HepG2 (cell line): ENCODE data around the gene LGI2. TPM values are rescaled to one million over a fixed set of nuclear protein-coding genes. Genes with fewer than 3 reads are reported as not detected.
"Not testable (repeated sequence)": the region's sequence is repeated elsewhere in the genome, so short reads cannot be mapped to it uniquely, and the experiment has no call there.

ENCODE experiments used
- ATAC-seq: fragments of 200-7000 bp; cut with Tn5 transposase; 3 replicates; pipeline ENCODE4 v1.9.1; 2020; ENCODE audit warnings: mild to moderate bottlenecking, moderate library complexity
- BruUV-seq: library from RNA; stranded (reverse); fragments of 400-500 nt; replicated peaks from 2 replicates; lab custom pipeline; 2021; lab: Mats Ljungman, UMichigan
- CTCF ChIA-PET: fragments of 300-600 bp; formaldehyde crosslinking; extraction: SDS; loops from one replicate; lab custom pipeline; 2021; ENCODE audit warnings: low total read pairs, inconsistent platforms, low intra/inter-chr PET ratio; lab: Yijun Ruan, JAX
- POLR2A ChIA-PET: fragments of 350-600 bp; sonication (Branson Sonifier 250); formaldehyde crosslinking; loops from one replicate; lab custom pipeline; 2020; ENCODE audit warnings: antibody characterized with exemption, inconsistent platforms; lab: Yijun Ruan, JAX
- DNase-seq: peaks from one replicate; pipeline ENCODE4 v3.0.0-alpha.2; 2015; ENCODE audit warnings: low spot score
- FAIRE-seq: peaks from 3 replicates; lab custom pipeline; 2011; peaks lifted over from hg19 to GRCh38; lab: Jason Lieb, UNC
- H2AFZ ChIP-seq: one replicate; pipeline ENCODE4 v1.6.1; 2011; ENCODE audit warnings: low read length, inconsistent platforms
- H3K27ac ChIP-seq: fragments of 300-600 bp; 3 replicates; pipeline ENCODE4 v1.8.0; 2011; ENCODE audit warnings: mixed run types, mild to moderate bottlenecking, mixed read lengths, low read length, inconsistent platforms; ENCODE audit not compliant: insufficient read depth; ENCODE audit errors: extremely low read length
- H3K27me3 ChIP-seq, 2 experiments: fragments of 200-600 bp in 1 of 2; 2 replicates in 1 of 2; 3 replicates in 1 of 2; pipeline versions ENCODE4 v1.6.0 to v1.8.0; 2011; ENCODE audit warnings: low read length in 2 of 2, mild to moderate bottlenecking in 2 of 2, moderate library complexity in 2 of 2, inconsistent platforms in 1 of 2; ENCODE audit not compliant: insufficient read depth in 2 of 2, control insufficient read depth in 1 of 2
- H3K36me3 ChIP-seq, 2 experiments: fragments of 200-600 bp in 1 of 2; replicated peaks in 1 of 2; 2 replicates in 1 of 2; 3 replicates in 1 of 2; pipeline versions ENCODE4 v1.5.1 to v1.8.0; 2011; ENCODE audit warnings: low read length in 2 of 2, inconsistent platforms in 1 of 2; ENCODE audit not compliant: insufficient read depth in 2 of 2, control insufficient read depth in 1 of 2
- H3K4me1 ChIP-seq: 2 replicates; pipeline ENCODE4 v1.5.1; 2012; ENCODE audit warnings: low read length, inconsistent platforms; ENCODE audit not compliant: insufficient read depth
- H3K4me2 ChIP-seq: 2 replicates; pipeline ENCODE4 v1.6.0; 2011; ENCODE audit warnings: low read depth, low read length, inconsistent platforms
- H3K4me3 ChIP-seq, 3 experiments: fragments of 200-600 bp in 1 of 3; sonication (generic), shearing (Covaris generic) in 1 of 3; replicated peaks in 1 of 3; 2 replicates each; pipeline ENCODE4 v1.5.1; 2011 to 2016; ENCODE audit warnings: low read length in 3 of 3, inconsistent platforms in 2 of 3, low read depth in 2 of 3, mild to moderate bottlenecking in 2 of 3, control low read depth in 1 of 3, mixed read lengths in 1 of 3; ENCODE audit not compliant: insufficient read depth in 1 of 3
- H3K79me2 ChIP-seq: one replicate; pipeline ENCODE4 v1.6.1; 2011; ENCODE audit warnings: low read length, inconsistent platforms; ENCODE audit not compliant: insufficient read depth
- H3K9ac ChIP-seq: 2 replicates; pipeline ENCODE4 v1.6.0; 2011; ENCODE audit warnings: mild to moderate bottlenecking, low read depth, low read length, inconsistent platforms; ENCODE audit not compliant: insufficient read depth
- H3K9me3 ChIP-seq: 2 replicates; pipeline ENCODE4 v1.5.1; 2012; ENCODE audit warnings: mild to moderate bottlenecking, low read length
- H4K20me1 ChIP-seq: 2 replicates; pipeline ENCODE4 v1.6.0; 2011; ENCODE audit warnings: inconsistent platforms, mild to moderate bottlenecking, low read length, moderate library complexity; ENCODE audit not compliant: insufficient read depth
- ZNF530 ChIP-seq: sonication (generic); formaldehyde crosslinking; IDR thresholded peaks from 2 replicates; pipeline ENCODE4 v1.5.0; 2020; ENCODE audit warnings: low read depth, mild to moderate bottlenecking, missing genetic modification reagents
- WGBS: methylation state at CpG from one replicate; pipeline ENCODE4 v1.1.6; 2017; ENCODE audit warnings: low lambda C conversion rate; 5-methylcytosine and 5-hydroxymethylcytosine counted together
- in situ Hi-C: cut with HindIII; loops from 2 replicates; pipeline ENCODE4 v1.10.0; 2017; ENCODE audit warnings: low pct_unique_long_range_greater_than_20kb; ENCODE audit not compliant: extremely low pct_ligation_motif_present
- intact Hi-C: fragments of 100-400 bp; cut with micrococcal nuclease; formaldehyde crosslinking; loops from one replicate; pipeline ENCODE4 v1.10.0; 2022; ENCODE audit not compliant: unreplicated experiment
- polyA plus RNA-seq, 8 experiments: library from polyadenylated mRNA; depleted of rRNA in 3 of 8; stranded (reverse) in 7 of 8; unstranded in 1 of 8; fragments of >200 nt; fragmentation: Illumina TruSeq in 4 of 8; extraction: Trizol in 4 of 8; gene quantifications; 2 replicates each; pipeline versions ENCODE4 v1.2.1 to v1.2.3, GENCODE V29; 2011 to 2016; ENCODE audit warnings: low read depth in 4 of 8, missing spikeins in 1 of 8, mixed read lengths in 1 of 8; ENCODE audit not compliant: insufficient read depth in 1 of 8
- total RNA-seq, 5 experiments: library from RNA; depleted of rRNA; stranded (reverse); fragments of >200 nt; fragmentation: Illumina TruSeq; extraction: Trizol; gene quantifications; 2 replicates each; pipeline ENCODE4 v1.2.3, GENCODE V29; 2016; ENCODE audit warnings: low read depth in 1 of 5
- TF ChIP-seq, protein P1 (sequence below): sonication (generic); formaldehyde crosslinking; IDR thresholded peaks from 2 replicates; pipeline ENCODE4 v1.5.0; 2020; ENCODE audit warnings: missing genetic modification reagents
- TF ChIP-seq, protein P2 (sequence below): fragments of 450-650 bp; IDR thresholded peaks from 2 replicates; pipeline ENCODE4 v1.6.1; 2017; ENCODE audit warnings: mild to moderate bottlenecking

Gene LGI2
- total and polyA plus RNA-seq, 2 of the 13 experiments (the other 11 are each of a cell fraction or from before 2014, with no cell fraction given) = not detected

DNA sequence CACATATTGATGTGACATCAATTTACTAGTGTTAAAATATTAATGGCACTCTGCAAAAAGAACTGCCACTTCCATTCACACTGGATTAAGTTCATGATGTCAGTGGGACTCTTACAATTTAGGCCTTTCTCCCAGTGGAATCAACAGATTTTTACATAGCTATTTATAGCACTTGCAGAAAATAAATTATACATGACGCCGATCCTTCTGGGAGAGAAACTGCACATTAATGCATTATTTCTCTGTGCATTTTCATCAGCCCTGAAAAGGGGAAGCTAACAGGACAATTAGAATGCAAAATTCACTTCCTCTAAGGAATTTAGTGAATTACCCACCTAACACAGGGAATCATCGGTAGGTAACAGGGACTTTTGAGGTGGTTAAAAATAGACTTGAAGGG lies 15.7 kb downstream of the LGI2 start (continued):
- TF ChIP-seq, protein P1, sequence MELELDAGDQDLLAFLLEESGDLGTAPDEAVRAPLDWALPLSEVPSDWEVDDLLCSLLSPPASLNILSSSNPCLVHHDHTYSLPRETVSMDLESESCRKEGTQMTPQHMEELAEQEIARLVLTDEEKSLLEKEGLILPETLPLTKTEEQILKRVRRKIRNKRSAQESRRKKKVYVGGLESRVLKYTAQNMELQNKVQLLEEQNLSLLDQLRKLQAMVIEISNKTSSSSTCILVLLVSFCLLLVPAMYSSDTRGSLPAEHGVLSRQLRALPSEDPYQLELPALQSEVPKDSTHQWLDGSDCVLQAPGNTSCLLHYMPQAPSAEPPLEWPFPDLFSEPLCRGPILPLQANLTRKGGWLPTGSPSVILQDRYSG (CRISPR knock-in tag) = no peak
- TF ChIP-seq, all 625 proteins: peak for 0

DNA sequence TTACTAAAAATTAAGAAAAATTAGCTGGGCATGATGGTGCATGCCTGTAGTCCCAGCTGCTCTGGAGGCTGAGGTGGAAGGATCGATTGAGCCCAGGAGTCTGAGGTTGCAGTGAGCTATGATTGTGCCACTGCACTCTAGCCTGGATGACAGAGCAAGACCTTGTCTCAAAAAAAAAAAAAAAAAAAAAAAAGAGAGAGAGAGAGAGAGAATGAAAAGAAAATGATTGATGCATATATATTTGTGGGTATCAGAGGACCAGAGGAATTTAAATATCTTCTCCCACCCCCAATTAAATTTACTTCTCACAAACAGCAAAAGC lies 16.1 kb downstream of the LGI2 start:
- H3K79me2 ChIP-seq, BruUV-seq, intact Hi-C loops, in situ Hi-C loops, DNase-seq, H3K4me1 ChIP-seq, ATAC-seq, H3K4me3 ChIP-seq, H3K27me3 ChIP-seq, CTCF ChIA-PET, H3K36me3 ChIP-seq, H3K9me3 ChIP-seq, H3K27ac ChIP-seq, H2AFZ ChIP-seq, H3K9ac ChIP-seq, POLR2A ChIA-PET, H4K20me1 ChIP-seq, FAIRE-seq, H3K4me2 ChIP-seq: not testable (repeated sequence)
- 5% methylated on average over 1 of the region's 1 CpG for WGBS

DNA sequence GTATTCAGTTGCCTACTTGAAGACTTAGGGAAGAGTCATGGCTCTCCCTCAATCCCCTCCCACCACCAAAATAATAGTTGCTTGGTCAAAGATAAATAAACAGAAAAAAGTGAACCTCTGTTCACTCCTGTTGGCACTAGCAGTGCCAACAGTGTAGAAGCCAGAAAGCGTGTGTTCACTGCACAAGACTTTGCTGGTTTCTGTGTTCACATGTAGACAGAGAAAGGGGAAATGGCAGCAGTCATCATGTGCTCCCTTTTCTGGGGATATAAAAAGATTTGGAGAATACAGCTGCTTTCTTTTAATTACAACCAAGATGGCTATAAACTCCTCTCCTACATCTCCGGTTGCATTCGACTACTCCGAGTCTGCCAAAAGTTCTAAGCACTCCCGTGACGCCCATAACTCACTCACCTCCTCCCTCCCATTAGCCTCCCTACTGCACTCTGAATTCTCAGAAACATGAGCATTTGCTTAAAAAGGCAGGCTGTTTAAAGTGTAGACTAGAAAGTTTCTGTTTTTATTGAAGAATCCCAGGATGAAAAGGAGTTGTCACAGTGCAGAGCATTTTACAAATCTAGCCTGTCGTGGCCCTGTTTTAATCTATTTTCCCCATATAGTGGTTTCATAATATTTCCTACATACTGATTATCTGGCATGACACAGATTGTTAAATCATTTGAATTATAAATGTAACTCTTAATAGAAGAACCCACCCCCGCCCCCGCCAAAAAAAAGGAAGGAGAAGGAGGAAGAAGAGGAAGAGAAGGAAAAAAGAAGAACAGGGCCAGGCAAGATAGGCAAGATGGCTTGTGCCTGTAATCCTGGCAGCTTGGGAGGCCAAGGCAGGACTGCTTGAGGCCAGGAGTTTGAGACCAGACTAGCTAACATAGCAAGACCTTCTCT lies 16.7 kb downstream of the LGI2 start:
- no TSS peak for BruUV-seq
- no peak overlapping the region for H3K4me2 ChIP-seq
- DNase-seq (no peak), ATAC-seq (no peak), FAIRE-seq (no peak)
- H3K9ac ChIP-seq = no peak overlapping the region
- H3K27me3 ChIP-seq = peaks cover 0 to 5% of the 10 kb centered on the region in 2 experiments; a peak in 2 of 5 replicates
- intact Hi-C loops (no loop called here), in situ Hi-C loops (no loop called here)
- H3K4me3 ChIP-seq = no peak overlapping the region
- H3K9me3 ChIP-seq = no peaks in the 10 kb centered on the region
- 30% methylated on average over 9 of the region's 9 CpGs for WGBS
- ChIA-PET POLR2A (no interaction called here), CTCF (no interaction called here)
- no peaks in the 10 kb centered on the region for H3K36me3 ChIP-seq
- H3K79me2 ChIP-seq = no peaks in the 10 kb centered on the region
- H3K4me1 ChIP-seq = no peaks in the 10 kb centered on the region
- H4K20me1 ChIP-seq = no peaks in the 10 kb centered on the region
- TF ChIP-seq ZNF530 = no peak
- TF ChIP-seq, protein P2, sequence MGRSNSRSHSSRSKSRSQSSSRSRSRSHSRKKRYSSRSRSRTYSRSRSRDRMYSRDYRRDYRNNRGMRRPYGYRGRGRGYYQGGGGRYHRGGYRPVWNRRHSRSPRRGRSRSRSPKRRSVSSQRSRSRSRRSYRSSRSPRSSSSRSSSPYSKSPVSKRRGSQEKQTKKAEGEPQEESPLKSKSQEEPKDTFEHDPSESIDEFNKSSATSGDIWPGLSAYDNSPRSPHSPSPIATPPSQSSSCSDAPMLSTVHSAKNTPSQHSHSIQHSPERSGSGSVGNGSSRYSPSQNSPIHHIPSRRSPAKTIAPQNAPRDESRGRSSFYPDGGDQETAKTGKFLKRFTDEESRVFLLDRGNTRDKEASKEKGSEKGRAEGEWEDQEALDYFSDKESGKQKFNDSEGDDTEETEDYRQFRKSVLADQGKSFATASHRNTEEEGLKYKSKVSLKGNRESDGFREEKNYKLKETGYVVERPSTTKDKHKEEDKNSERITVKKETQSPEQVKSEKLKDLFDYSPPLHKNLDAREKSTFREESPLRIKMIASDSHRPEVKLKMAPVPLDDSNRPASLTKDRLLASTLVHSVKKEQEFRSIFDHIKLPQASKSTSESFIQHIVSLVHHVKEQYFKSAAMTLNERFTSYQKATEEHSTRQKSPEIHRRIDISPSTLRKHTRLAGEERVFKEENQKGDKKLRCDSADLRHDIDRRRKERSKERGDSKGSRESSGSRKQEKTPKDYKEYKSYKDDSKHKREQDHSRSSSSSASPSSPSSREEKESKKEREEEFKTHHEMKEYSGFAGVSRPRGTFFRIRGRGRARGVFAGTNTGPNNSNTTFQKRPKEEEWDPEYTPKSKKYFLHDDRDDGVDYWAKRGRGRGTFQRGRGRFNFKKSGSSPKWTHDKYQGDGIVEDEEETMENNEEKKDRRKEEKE = no peak
- H2AFZ ChIP-seq = no peak overlapping the region
- no peak overlapping the region for H3K27ac ChIP-seq
